ENCODE data around the gene RAPGEF5.
A peak's percentile ranks its signal among the peaks of the same experiment; 100 is the strongest.
"Not testable (repeated sequence)": the region's sequence is repeated elsewhere in the genome, so short reads cannot be mapped to it uniquely, and the experiment has no call there.

The RAPGEF5 gene

DNA sequence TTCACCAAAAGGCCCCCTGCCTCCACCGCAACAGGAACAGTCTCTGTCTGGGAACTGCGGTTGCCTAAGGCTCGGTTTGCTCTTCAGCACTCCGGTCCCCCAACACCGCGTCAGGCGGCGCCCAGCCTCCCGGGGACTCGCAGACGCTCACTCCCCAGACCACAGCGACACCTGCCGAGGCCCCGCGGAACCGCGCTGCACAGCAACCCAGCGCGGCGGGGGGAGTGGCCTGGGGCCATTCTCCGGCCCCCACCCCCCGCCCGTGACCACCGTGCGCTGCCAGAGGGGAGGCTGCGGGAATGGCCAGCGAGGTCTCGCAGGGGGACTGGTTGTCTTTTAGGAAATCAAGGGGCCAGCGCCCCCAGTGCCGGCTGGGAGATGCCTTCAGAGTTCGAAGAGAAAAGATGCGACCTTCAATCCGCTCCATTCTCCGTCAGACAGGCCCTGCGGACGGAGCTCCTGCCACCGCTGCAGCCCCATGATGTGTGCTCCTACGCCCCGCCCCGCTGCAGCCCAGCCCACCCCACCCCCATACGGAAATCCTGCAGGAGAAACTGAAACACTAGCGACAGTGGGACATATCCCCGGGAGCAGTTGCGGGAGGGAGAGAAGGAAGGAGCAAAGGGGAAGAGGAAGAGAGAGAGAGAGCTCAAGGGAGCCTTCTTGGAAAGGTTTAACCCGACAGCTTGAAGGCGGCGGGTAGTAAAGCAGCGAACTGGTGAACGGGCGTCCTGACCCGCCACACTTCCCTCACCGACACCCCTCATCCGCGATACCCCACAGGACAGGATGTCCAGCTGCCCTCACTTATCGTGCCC is 273.9 kb downstream of the RAPGEF5 start:
- DNase-seq = peak; percentile 64 to 71
- TF ChIP-seq POLR2A (IDR thresholded peaks at IDR 0.05; ENCODE audit: low read length) (no peak), GATA1 (IDR thresholded peaks at IDR 0.05; ENCODE audit: low read depth, low read length) (no peak)

GRCh38 chr7:22082553-22082885 is 274.4 kb downstream of the RAPGEF5 start:
- no peak for TF ChIP-seq GATA1 (IDR thresholded peaks at IDR 0.05; ENCODE audit: low read depth, low read length)
- no peak for TF ChIP-seq POLR2A (IDR thresholded peaks at IDR 0.05; ENCODE audit: low read length)
- no peak for DNase-seq

DNA sequence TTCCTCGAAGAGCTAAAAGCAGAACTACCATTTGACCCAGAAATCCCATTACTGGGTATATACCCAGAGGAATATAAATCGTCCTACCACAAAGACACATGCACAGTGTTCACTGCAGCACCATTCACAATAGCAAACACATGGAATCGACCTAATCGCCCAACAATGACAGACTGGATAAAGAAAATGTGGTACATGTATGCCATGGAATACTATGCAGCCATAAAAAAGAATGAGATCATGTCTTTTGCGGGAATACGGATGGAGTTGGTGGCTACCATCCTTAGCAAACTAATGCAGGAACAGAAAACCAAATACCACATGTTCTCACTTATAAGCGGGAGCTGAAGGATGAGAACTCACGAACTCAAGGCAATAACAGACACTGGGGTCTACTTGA is 276.7 kb downstream of the RAPGEF5 start:
- DNase-seq = not testable (repeated sequence)

DNA sequence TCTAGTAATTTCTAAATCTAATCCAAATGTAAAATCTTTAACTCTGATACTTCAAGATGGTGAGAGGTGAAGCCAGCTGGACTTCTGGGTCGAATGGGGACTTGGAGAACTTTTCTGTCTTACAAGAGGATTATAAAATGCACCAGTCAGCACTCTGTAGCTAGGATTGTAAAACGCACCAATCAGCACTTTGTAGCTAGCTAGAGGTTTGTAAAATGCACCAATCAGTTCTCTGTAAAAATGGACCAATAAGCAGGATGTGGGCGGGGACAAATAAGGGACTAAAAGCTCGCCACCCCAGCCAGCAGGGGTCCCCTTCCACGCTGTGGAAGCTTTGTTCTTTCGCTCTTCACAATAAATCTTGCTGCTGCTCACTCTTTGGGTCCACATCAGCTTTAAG is 278.1 kb downstream of the RAPGEF5 start:
- DNase-seq = peak; percentile 3 to 10

DNA sequence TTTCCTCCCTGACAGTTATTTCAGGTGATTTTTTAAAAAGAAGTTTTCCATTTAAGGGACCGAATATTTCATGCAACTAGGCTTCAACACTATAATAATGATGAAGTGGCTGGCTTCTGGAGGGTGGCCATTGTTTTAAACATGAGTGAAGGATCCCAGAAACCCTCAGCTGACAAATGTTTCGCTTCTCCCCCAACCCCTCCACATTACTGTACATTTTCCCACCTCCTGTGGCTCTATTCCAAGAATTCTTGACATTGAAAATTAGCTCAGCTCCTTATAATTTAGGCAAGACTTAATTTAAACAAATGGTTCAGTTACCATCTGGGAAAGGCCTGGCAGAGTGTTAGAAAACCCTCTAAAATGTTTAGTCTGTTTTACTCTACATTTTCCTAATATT is 281.4 kb downstream of the RAPGEF5 start:
- no peak for DNase-seq
- no peak for TF ChIP-seq GATA1 (IDR thresholded peaks at IDR 0.05; ENCODE audit: low read depth, low read length)
- TF ChIP-seq POLR2A (IDR thresholded peaks at IDR 0.05; ENCODE audit: low read length) = no peak

GRCh38 chr7:22074897-22075296 is 282.1 kb downstream of the RAPGEF5 start:
- DNase-seq = no peak
- TF ChIP-seq GATA1 (IDR thresholded peaks at IDR 0.05; ENCODE audit: low read depth, low read length) (no peak), POLR2A (IDR thresholded peaks at IDR 0.05; ENCODE audit: low read length) (no peak)

Measured in erythroblast (primary cell).